Lung (tissue), 12 donors: ENCODE data around the gene DYRK1A. TPM values are rescaled to one million over a fixed set of nuclear protein-coding genes. Genes with fewer than 3 reads are reported as not detected.

Source experiments
- ATAC-seq: fragments of 200-7000 bp; cut with Tn5 transposase; one replicate; pipeline ENCODE4 v1.9.1; 2020; ENCODE audit warnings: moderate number of reproducible peaks; ENCODE audit not compliant: insufficient read depth, low FRiP score
- DNase-seq, 3 donors: peaks; one replicate each; pipeline ENCODE4 v3.0.0-alpha.2; 2013 to 2017
- H3K27ac ChIP-seq, 2 donors: one replicate each; pipeline ENCODE4 v1.5.1; 2013; ENCODE audit warnings: mild to moderate bottlenecking in 2 of 2, moderate library complexity in 2 of 2, control low read depth in 1 of 2, inconsistent platforms in 1 of 2, low read depth in 1 of 2, low read length in 1 of 2
- H3K27me3 ChIP-seq, 3 donors: one replicate each; pipeline ENCODE4 v1.5.1; 2013; ENCODE audit warnings: low read length in 2 of 3; ENCODE audit not compliant: control insufficient read depth in 3 of 3, insufficient read depth in 3 of 3
- H3K36me3 ChIP-seq, 4 donors: one replicate each; pipeline ENCODE4 v1.5.1; 2013; ENCODE audit warnings: low read length in 4 of 4, mild to moderate bottlenecking in 1 of 4, moderate library complexity in 1 of 4; ENCODE audit not compliant: control insufficient read depth in 4 of 4, insufficient read depth in 4 of 4
- H3K4me1 ChIP-seq, 5 donors: one replicate each; pipeline ENCODE4 v1.5.1; 2013; ENCODE audit warnings: low read length in 5 of 5, mild to moderate bottlenecking in 2 of 5, moderate library complexity in 1 of 5; ENCODE audit not compliant: control insufficient read depth in 5 of 5, insufficient read depth in 5 of 5
- H3K4me3 ChIP-seq: one replicate; pipeline ENCODE4 v1.5.1; 2013; ENCODE audit warnings: mild to moderate bottlenecking, control low read depth, moderate library complexity
- H3K9ac ChIP-seq, 2 donors: one replicate each; pipeline ENCODE4 v1.5.1; 2013; ENCODE audit warnings: low read length in 2 of 2, control low read depth in 1 of 2; ENCODE audit not compliant: insufficient read depth in 1 of 2
- H3K9me3 ChIP-seq, 4 donors: one replicate each; pipeline ENCODE4 v1.5.1; 2013; ENCODE audit warnings: low read length in 3 of 4, mild to moderate bottlenecking in 1 of 4, moderate library complexity in 1 of 4; ENCODE audit not compliant: control insufficient read depth in 4 of 4, insufficient read depth in 3 of 4
- WGBS, 2 donors: extraction: QIAGEN DNeasy Blood & Tissue Kit; methylation state at CpG; one replicate each; pipeline ENCODE4 v1.1.7; 2013; 5-methylcytosine and 5-hydroxymethylcytosine counted together
- polyA plus RNA-seq, 2 donors: library from polyadenylated mRNA; stranded (reverse); fragments of 200-250 nt; gene quantifications; one replicate each; pipeline ENCODE4 v1.2.1, GENCODE V29; 2013
- total RNA-seq, 2 donors: library from RNA; depleted of rRNA in 1 of 2; stranded (reverse); fragments of >200 nt in 1 of 2; gene quantifications; one replicate each; pipeline ENCODE4 v1.2.1, GENCODE V29; 2014 to 2021
- TF ChIP-seq, protein P1 (sequence below): IDR thresholded peaks from 2 replicates; pipeline ENCODE4 v1.5.1; 2012; ENCODE audit warnings: mild to moderate bottlenecking; ENCODE audit errors: control extremely low read depth, extremely low read depth
- donor health status: control.
- donor health status: control.
- donor health status: Bipolar disorder and iron deficiency.
- donor health status: healthy.
- donor health status: DM: yes; HTN: yes; CAD: no.

Gene DYRK1A
- total and polyA plus RNA-seq, 4 donors = 22.1 to 149 (median 43.3) TPM

DNA sequence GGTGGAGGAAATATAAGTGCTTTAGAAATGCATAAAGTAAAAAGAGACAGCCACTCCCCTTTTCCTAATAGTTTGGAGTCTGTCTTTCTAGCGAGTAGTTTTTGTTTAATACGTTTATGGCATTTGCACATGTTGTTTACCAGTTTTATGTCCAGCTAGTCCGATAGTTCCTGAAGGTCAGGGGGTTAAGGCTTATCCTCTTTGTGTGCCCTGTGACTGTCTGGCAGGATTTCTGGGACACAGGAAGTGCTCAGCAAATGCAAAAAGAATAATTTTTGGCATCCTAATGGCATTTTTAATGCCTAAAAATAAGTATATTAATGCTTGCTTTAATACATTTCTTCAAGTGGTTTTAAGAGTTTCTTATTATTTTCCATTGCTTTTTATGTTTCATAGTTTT lies 58.4 kb downstream of the DYRK1A start:
- Histone ChIP-seq H3K9ac (no peak overlapping the region), H3K27ac (no peak overlapping the region), H3K4me1 (peaks cover 0 to 27% (median 5%) of the 10 kb centered on the region in 5 donors), H3K36me3 (peaks cover 4 to 14% (median 7%) of the 10 kb centered on the region in 4 donors), H3K4me3 (no peak overlapping the region), H3K27me3 (no peaks in the 10 kb centered on the region), H3K9me3 (no peaks in the 10 kb centered on the region)
- TF ChIP-seq, protein P1, sequence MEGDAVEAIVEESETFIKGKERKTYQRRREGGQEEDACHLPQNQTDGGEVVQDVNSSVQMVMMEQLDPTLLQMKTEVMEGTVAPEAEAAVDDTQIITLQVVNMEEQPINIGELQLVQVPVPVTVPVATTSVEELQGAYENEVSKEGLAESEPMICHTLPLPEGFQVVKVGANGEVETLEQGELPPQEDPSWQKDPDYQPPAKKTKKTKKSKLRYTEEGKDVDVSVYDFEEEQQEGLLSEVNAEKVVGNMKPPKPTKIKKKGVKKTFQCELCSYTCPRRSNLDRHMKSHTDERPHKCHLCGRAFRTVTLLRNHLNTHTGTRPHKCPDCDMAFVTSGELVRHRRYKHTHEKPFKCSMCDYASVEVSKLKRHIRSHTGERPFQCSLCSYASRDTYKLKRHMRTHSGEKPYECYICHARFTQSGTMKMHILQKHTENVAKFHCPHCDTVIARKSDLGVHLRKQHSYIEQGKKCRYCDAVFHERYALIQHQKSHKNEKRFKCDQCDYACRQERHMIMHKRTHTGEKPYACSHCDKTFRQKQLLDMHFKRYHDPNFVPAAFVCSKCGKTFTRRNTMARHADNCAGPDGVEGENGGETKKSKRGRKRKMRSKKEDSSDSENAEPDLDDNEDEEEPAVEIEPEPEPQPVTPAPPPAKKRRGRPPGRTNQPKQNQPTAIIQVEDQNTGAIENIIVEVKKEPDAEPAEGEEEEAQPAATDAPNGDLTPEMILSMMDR = no peak
- peak in 2 of 3 donors; percentile 55 to 57 for DNase-seq
- 49 to 78% methylated on average over 3 of the region's 3 CpGs for WGBS, 2 donors
- ATAC-seq = no peak

DNA sequence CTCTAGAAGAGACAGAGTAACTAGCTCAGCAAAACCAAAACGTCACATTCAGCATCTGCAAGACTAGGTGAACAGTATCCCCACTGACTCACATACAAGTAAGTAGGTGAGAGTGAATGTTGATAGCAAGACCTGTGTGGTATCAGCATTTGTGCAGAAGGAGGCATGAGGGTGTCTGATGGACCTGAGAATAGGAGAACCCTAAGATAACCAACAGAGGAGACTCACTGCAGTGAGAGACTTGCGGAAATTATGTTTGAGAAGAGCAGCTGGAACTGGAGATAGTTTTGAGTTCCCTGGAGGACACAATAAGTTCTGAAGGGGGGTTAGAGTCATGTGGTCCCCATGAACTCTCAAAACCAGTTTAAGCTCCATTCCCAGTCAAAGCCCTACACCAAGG lies 59.1 kb downstream of the DYRK1A start:
- DNase-seq (no peak), ATAC-seq (no peak)
- Histone ChIP-seq H3K27me3 (no peaks in the 10 kb centered on the region), H3K9ac (no peak overlapping the region), H3K4me3 (no peak overlapping the region), H3K27ac (peak overlapping the region in 1 of 2 donors; percentile 14), H3K36me3 (peaks cover 4 to 14% (median 9%) of the 10 kb centered on the region in 4 donors), H3K4me1 (peaks cover 4 to 26% (median 5%) of the 10 kb centered on the region in 5 donors), H3K9me3 (no peaks in the 10 kb centered on the region)
- 94 to 98% methylated on average over 2 of the region's 2 CpGs for WGBS, 2 donors
- TF ChIP-seq, protein P1 = no peak

DNA sequence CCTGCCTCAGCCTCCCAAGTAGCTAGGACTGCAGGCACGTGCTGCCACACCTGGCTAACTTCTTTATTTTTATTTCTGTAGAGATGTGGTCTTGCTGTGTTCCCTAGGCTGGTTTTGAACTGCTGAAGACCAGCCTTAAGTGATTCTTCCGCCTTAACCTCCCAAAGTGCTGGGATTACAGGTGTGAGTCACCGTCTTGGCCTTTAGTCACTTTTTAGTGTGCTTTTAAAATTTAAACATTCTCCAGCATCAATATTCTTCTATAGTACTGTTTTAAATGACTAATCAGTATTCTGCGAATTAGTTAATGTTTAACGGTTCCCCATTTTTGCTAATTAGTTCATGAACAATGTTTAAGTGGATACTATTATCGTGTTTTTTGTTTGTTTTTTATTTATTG lies 60.6 kb downstream of the DYRK1A start:
- peaks cover 5 to 33% (median 8%) of the 10 kb centered on the region in 5 donors for H3K4me1 ChIP-seq
- WGBS, 2 donors = 97% methylated on average over 6 of the region's 6 CpGs
- TF ChIP-seq, protein P1 = no peak

DNA sequence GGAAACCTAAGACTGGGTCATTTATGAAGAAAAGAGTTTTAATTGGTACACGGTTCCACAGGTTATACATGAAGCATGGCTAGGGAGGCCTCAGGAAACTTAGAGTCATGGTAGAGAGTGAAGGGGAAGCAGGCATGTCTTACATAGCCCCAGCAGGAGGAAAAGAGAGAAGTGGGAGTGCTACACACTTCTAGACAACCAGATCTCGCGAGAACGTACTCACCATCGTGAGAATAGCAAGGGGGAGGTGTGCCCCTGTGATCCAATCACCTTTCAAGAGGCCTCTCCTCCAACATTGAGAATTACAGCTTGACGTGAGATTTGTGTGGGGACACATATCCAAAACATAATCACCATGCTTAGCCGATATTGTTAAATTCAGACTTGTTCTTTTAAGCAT lies 62.8 kb downstream of the DYRK1A start:
- DNase-seq (no peak), ATAC-seq (no peak)
- peaks cover 0 to 9% (median 7%) of the 10 kb centered on the region in 4 donors for H3K36me3 ChIP-seq
- H3K9ac ChIP-seq = no peak overlapping the region
- WGBS, 2 donors = 86 to 93% methylated on average over 7 of the region's 7 CpGs
- no peaks in the 10 kb centered on the region for H3K9me3 ChIP-seq
- TF ChIP-seq, protein P1 = no peak
- no peak overlapping the region for H3K27ac ChIP-seq
- H3K27me3 ChIP-seq = no peaks in the 10 kb centered on the region
- peaks cover 1 to 25% (median 8%) of the 10 kb centered on the region in 5 donors for H3K4me1 ChIP-seq
- H3K4me3 ChIP-seq = no peak overlapping the region

More for the DNA sequence above, 60.6 kb downstream of the DYRK1A start:
- Histone ChIP-seq H3K4me3 (no peak overlapping the region), H3K27me3 (no peaks in the 10 kb centered on the region), H3K36me3 (peaks cover 0 to 14% (median 10%) of the 10 kb centered on the region in 4 donors), H3K9me3 (no peaks in the 10 kb centered on the region), H3K27ac (no peak overlapping the region), H3K9ac (no peak overlapping the region)
- no peak for DNase-seq
- no peak for ATAC-seq
